K562 (cell line): ENCODE results near the gene OR2V1. TPM values are rescaled to one million over a fixed set of nuclear protein-coding genes. Genes with fewer than 3 reads are reported as not detected.

Source experiments
- C11orf30 ChIP-seq: fragments of 450-650 bp; IDR thresholded peaks from 2 replicates; pipeline ENCODE4 v1.6.1; 2016; ENCODE audit warnings: low read depth, mild to moderate bottlenecking
- CBFA2T3 ChIP-seq: fragments of 450-650 bp; IDR thresholded peaks from 2 replicates; pipeline ENCODE4 v1.6.1; 2017
- EP300 ChIP-seq: IDR thresholded peaks from 2 replicates; pipeline ENCODE4 v1.6.1; 2012; ENCODE audit warnings: low read length, improper control_type of control experiment
- EP400 ChIP-seq: fragments of 450-650 bp; IDR thresholded peaks from 2 replicates; pipeline ENCODE4 v1.6.1; 2017; ENCODE audit warnings: antibody characterized with exemption, mild to moderate bottlenecking, moderate library complexity
- EZH2 ChIP-seq: IDR thresholded peaks from 2 replicates; pipeline ENCODE4 v1.6.1; 2012; ENCODE audit warnings: low read depth, mild to moderate bottlenecking, inconsistent platforms, low read length, borderline replicate concordance
- FOXJ2 ChIP-seq: fragments of 200-800 bp; sonication (Bioruptor generic); IDR thresholded peaks from 2 replicates; pipeline ENCODE4 v1.6.1; 2016; ENCODE audit warnings: missing genetic modification characterization, missing compliant biosample characterization
- GATAD2A ChIP-seq: fragments of 450-650 bp; IDR thresholded peaks from 2 replicates; pipeline ENCODE4 v1.6.1; 2017
- MAFG ChIP-seq: fragments of 450-650 bp; conservative IDR thresholded peaks from 2 replicates; pipeline ENCODE4 v1.6.1; 2016; ENCODE audit warnings: missing genetic modification characterization, missing compliant biosample characterization
- NCOR1 ChIP-seq: fragments of 450-650 bp; IDR thresholded peaks from 2 replicates; pipeline ENCODE4 v1.6.1; 2016; ENCODE audit warnings: mild to moderate bottlenecking, moderate library complexity
- NFE2 ChIP-seq: IDR thresholded peaks from 2 replicates; pipeline ENCODE4 v1.6.1; 2014; ENCODE audit warnings: antibody characterized with exemption, low read depth
- NR2C1 ChIP-seq, 2 experiments: fragments of 450-650 bp; IDR thresholded peaks; 2 replicates each; pipeline ENCODE4 v1.6.1; 2017; ENCODE audit warnings: mild to moderate bottlenecking in 2 of 2, antibody characterized with exemption in 1 of 2, inconsistent platforms in 1 of 2, missing compliant biosample characterization in 1 of 2, missing genetic modification characterization in 1 of 2
- POLR2A ChIP-seq: fragments of 450-650 bp; conservative IDR thresholded peaks from 2 replicates; pipeline ENCODE4 v1.6.1; 2016
- RAD51 ChIP-seq: fragments of 450-650 bp; IDR thresholded peaks from 2 replicates; pipeline ENCODE4 v1.7.1; 2016; ENCODE audit warnings: low read depth, mild to moderate bottlenecking, borderline replicate concordance
- RCOR1 ChIP-seq, 2 experiments: IDR thresholded peaks; 2 replicates each; pipeline ENCODE4 v1.6.1; 2012; ENCODE audit warnings: low read depth in 2 of 2, low read length in 2 of 2, borderline replicate concordance in 1 of 2, improper control_type of control experiment in 1 of 2
- SMARCE1 ChIP-seq: fragments of 450-650 bp; IDR thresholded peaks from 2 replicates; pipeline ENCODE4 v1.7.1; 2016; ENCODE audit warnings: mild to moderate bottlenecking
- TEAD1 ChIP-seq, 2 experiments: fragments of 450-650 bp in 1 of 2; sonication (generic) in 1 of 2; formaldehyde crosslinking; IDR thresholded peaks; 2 replicates each; pipeline versions ENCODE4 v1.4.0 to v1.8.0; 2020 to 2022; ENCODE audit warnings: mild to moderate bottlenecking in 2 of 2, missing genetic modification reagents in 1 of 2
- TRIM24 ChIP-seq, 2 experiments: fragments of 450-650 bp; IDR thresholded peaks; 2 replicates each; pipeline ENCODE4 v1.6.1; 2016
- ZKSCAN1 ChIP-seq: fragments of 150-350 bp; IDR thresholded peaks from 2 replicates; pipeline ENCODE4 v1.6.1; 2016; ENCODE audit warnings: low read depth, low read length
- ZNF12 ChIP-seq: sonication (generic); formaldehyde crosslinking; IDR thresholded peaks from 2 replicates; pipeline ENCODE4 v1.4.0; 2020; ENCODE audit warnings: mild to moderate bottlenecking, missing genetic modification reagents
- ZNF282 ChIP-seq: sonication (generic); formaldehyde crosslinking; IDR thresholded peaks from 2 replicates; pipeline ENCODE4 v1.8.1; 2023; ENCODE audit warnings: missing genetic modification reagents
- ZNF639 ChIP-seq, 2 experiments: fragments of 200-800 bp in 1 of 2; sonication (Bioruptor generic) in 1 of 2; sonication (generic) in 1 of 2; formaldehyde crosslinking in 1 of 2; IDR thresholded peaks in 1 of 2; conservative IDR thresholded peaks in 1 of 2; 2 replicates each; pipeline versions ENCODE4 v1.5.0 to v1.6.1; 2016 to 2020; ENCODE audit warnings: missing compliant biosample characterization in 1 of 2, missing genetic modification characterization in 1 of 2, missing genetic modification reagents in 1 of 2
- ZNF740 ChIP-seq, 3 experiments: fragments of 200-800 bp in 1 of 3; sonication (Bioruptor generic) in 1 of 3; sonication (generic) in 1 of 3; formaldehyde crosslinking in 1 of 3; IDR thresholded peaks; 2 replicates each; pipeline versions ENCODE4 v1.6.1 to v1.8.0; 2016 to 2022; ENCODE audit warnings: mild to moderate bottlenecking in 2 of 3, missing compliant biosample characterization in 2 of 3, missing genetic modification characterization in 2 of 3, missing genetic modification reagents in 1 of 3
- polyA plus RNA-seq, 8 experiments: library from polyadenylated mRNA; depleted of rRNA in 4 of 8; stranded (reverse) in 5 of 8; unstranded in 3 of 8; fragments of >200 nt; fragmentation: Nextera tagmentation in 2 of 8; fragmentation: Illumina TruSeq in 1 of 8; extraction: Ambion mirVana in 2 of 8; extraction: Trizol in 1 of 8; gene quantifications; 2 replicates each; pipeline versions ENCODE4 v1.2.1 to v1.2.3, GENCODE V29; 2011 to 2014; ENCODE audit warnings: inconsistent platforms in 1 of 8, missing spikeins in 1 of 8
- total RNA-seq, 7 experiments: library from RNA; depleted of rRNA in 6 of 7; stranded (reverse); fragments of >200 nt in 6 of 7; fragmentation: Illumina TruSeq in 2 of 7; extraction: Trizol in 2 of 7; gene quantifications; 2 replicates each; pipeline versions ENCODE4 v1.2.1 to v1.2.3, GENCODE V29; 2011 to 2021; ENCODE audit warnings: low replicate concordance in 1 of 7
- TF ChIP-seq, protein P1 (sequence below): fragments of 200-800 bp; sonication (Bioruptor generic); IDR thresholded peaks from 2 replicates; pipeline ENCODE4 v1.6.1; 2017; ENCODE audit warnings: missing genetic modification characterization, missing compliant biosample characterization
- TF ChIP-seq, protein P2 (sequence below): fragments of 200-800 bp; sonication (Bioruptor generic); IDR thresholded peaks from 2 replicates; pipeline ENCODE4 v1.6.1; 2017; ENCODE audit warnings: missing genetic modification characterization, missing compliant biosample characterization

Gene OR2V1
- total and polyA plus RNA-seq, 9 of the 15 experiments (the other 6 are each of a cell fraction or from before 2014, with no cell fraction given): 0.04 to 0.28 (median 0.15) TPM; not detected in 5

GRCh38 chr5:181161534-181162175 is 30.7 kb upstream of the OR2V1 start (continued):
- TF ChIP-seq NCOR1: peak; percentile 24; the same call in 1 of the 2 replicates
- TF ChIP-seq, protein P1, sequence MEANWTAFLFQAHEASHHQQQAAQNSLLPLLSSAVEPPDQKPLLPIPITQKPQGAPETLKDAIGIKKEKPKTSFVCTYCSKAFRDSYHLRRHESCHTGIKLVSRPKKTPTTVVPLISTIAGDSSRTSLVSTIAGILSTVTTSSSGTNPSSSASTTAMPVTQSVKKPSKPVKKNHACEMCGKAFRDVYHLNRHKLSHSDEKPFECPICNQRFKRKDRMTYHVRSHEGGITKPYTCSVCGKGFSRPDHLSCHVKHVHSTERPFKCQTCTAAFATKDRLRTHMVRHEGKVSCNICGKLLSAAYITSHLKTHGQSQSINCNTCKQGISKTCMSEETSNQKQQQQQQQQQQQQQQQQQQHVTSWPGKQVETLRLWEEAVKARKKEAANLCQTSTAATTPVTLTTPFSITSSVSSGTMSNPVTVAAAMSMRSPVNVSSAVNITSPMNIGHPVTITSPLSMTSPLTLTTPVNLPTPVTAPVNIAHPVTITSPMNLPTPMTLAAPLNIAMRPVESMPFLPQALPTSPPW: peak; percentile 23; the same call in 1 of the 2 replicates
- TF ChIP-seq POLR2A: no peak
- peak; percentile 62; the same call in 1 of the 2 replicates for TF ChIP-seq EP300
- TF ChIP-seq ZNF282 (CRISPR knock-in tag): no peak
- peak; percentile 54 for TF ChIP-seq MAFG
- TF ChIP-seq RCOR1 (IDR thresholded peaks at IDR 0.05; ENCODE audit: borderline replicate concordance in 1 of 2, low read depth in 2 of 2, low read length in 2 of 2): peak in 1 of 2 experiments; percentile 29; a peak in 1 of 4 replicates
- TF ChIP-seq TRIM24 (IDR thresholded peaks at IDR 0.05): 0 out of 4 replicates have a peak, but pooled peaks of 1 of the 2 experiments have one; percentile 7
- TF ChIP-seq EP400: peak; percentile 33
- peak in 1 of 2 experiments; percentile 42; a peak in 2 of 4 replicates for TF ChIP-seq ZNF639 (CRISPR knock-in tag; conservative IDR thresholded peaks at IDR 0.05 in 1 of 2, IDR thresholded peaks at IDR 0.05 in 1 of 2)
- TF ChIP-seq C11orf30: peak; percentile 64
- TF ChIP-seq, protein P2, sequence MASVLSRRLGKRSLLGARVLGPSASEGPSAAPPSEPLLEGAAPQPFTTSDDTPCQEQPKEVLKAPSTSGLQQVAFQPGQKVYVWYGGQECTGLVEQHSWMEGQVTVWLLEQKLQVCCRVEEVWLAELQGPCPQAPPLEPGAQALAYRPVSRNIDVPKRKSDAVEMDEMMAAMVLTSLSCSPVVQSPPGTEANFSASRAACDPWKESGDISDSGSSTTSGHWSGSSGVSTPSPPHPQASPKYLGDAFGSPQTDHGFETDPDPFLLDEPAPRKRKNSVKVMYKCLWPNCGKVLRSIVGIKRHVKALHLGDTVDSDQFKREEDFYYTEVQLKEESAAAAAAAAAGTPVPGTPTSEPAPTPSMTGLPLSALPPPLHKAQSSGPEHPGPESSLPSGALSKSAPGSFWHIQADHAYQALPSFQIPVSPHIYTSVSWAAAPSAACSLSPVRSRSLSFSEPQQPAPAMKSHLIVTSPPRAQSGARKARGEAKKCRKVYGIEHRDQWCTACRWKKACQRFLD: 0 out of 2 replicates have a peak, but pooled peaks have one; percentile 49
- TF ChIP-seq ZNF740 (CRISPR knock-in tag; IDR thresholded peaks at IDR 0.05): no peak
- TF ChIP-seq ZNF740 (tag; IDR thresholded peaks at IDR 0.05): no peak
- 0 out of 2 replicates have a peak, but pooled peaks have one; percentile 45 for TF ChIP-seq SMARCE1
- no peak for TF ChIP-seq TEAD1 (CRISPR knock-in tag; IDR thresholded peaks at IDR 0.05)
- TF ChIP-seq RAD51: no peak
- no peak for TF ChIP-seq EZH2
- 0 out of 2 replicates have a peak, but pooled peaks have one; percentile 5 for TF ChIP-seq ZKSCAN1
- TF ChIP-seq ZNF12 (CRISPR knock-in tag): no peak
- no peak for TF ChIP-seq FOXJ2
- TF ChIP-seq NR2C1 (IDR thresholded peaks at IDR 0.05): no peak
- TF ChIP-seq NR2C1 (tag; IDR thresholded peaks at IDR 0.05): peak; percentile 22; the same call in 1 of the 2 replicates
- TF ChIP-seq NFE2: peak; percentile 45; the same call in 1 of the 2 replicates
- peak; percentile 47 for TF ChIP-seq CBFA2T3
- TF ChIP-seq GATAD2A: 0 out of 2 replicates have a peak, but pooled peaks have one; percentile 17
